ENCODE results near the gene SHISAL1.

The SHISAL1 gene

GRCh38 chr22:44229331-44229730 is 83.4 kb downstream of the SHISAL1 start:
- DNase-seq (ENCODE audit: insufficient read length) (no peak), FAIRE-seq (no peak)
- TF ChIP-seq TAF1 (IDR thresholded peaks at IDR 0.05; ENCODE audit: borderline replicate concordance, low read depth, low read length) = no peak
- no peak for TF ChIP-seq POLR2A (IDR thresholded peaks at IDR 0.05; ENCODE audit: low read depth, low read length)
- TF ChIP-seq POLR2AphosphoS5 (IDR thresholded peaks at IDR 0.05; ENCODE audit: low read depth, low read length) = no peak

GRCh38 chr22:44225812-44226211 is 86.9 kb downstream of the SHISAL1 start:
- FAIRE-seq (no peak), DNase-seq (ENCODE audit: insufficient read length) (no peak)
- TF ChIP-seq TAF1 (IDR thresholded peaks at IDR 0.05; ENCODE audit: borderline replicate concordance, low read depth, low read length) (no peak), POLR2AphosphoS5 (IDR thresholded peaks at IDR 0.05; ENCODE audit: low read depth, low read length) (no peak), POLR2A (IDR thresholded peaks at IDR 0.05; ENCODE audit: low read depth, low read length) (no peak)

- TF ChIP-seq TAF1 (IDR thresholded peaks at IDR 0.05; ENCODE audit: borderline replicate concordance, low read depth, low read length) (no peak), POLR2AphosphoS5 (IDR thresholded peaks at IDR 0.05; ENCODE audit: low read depth, low read length) (no peak), POLR2A (IDR thresholded peaks at IDR 0.05; ENCODE audit: low read depth, low read length) (no peak)
- DNase-seq (ENCODE audit: insufficient read length) (no peak), FAIRE-seq (no peak)
These were observed 87.6 kb downstream of the SHISAL1 start for GRCh38 chr22:44225091-44225689.

GRCh38 chr22:44224166-44224565 is 88.6 kb downstream of the SHISAL1 start:
- FAIRE-seq = no peak
- no peak for DNase-seq (ENCODE audit: insufficient read length)
- TF ChIP-seq TAF1 (IDR thresholded peaks at IDR 0.05; ENCODE audit: borderline replicate concordance, low read depth, low read length) (no peak), POLR2AphosphoS5 (IDR thresholded peaks at IDR 0.05; ENCODE audit: low read depth, low read length) (no peak), POLR2A (IDR thresholded peaks at IDR 0.05; ENCODE audit: low read depth, low read length) (no peak)

- DNase-seq (ENCODE audit: insufficient read length) (no peak), FAIRE-seq (no peak)
- TF ChIP-seq POLR2AphosphoS5 (IDR thresholded peaks at IDR 0.05; ENCODE audit: low read depth, low read length) = no peak
- no peak for TF ChIP-seq TAF1 (IDR thresholded peaks at IDR 0.05; ENCODE audit: borderline replicate concordance, low read depth, low read length)
- TF ChIP-seq POLR2A (IDR thresholded peaks at IDR 0.05; ENCODE audit: low read depth, low read length) = no peak
These were observed 90.9 kb downstream of the SHISAL1 start for GRCh38 chr22:44221710-44222475.

- no peak for TF ChIP-seq TAF1 (IDR thresholded peaks at IDR 0.05; ENCODE audit: borderline replicate concordance, low read depth, low read length)
- TF ChIP-seq POLR2A (IDR thresholded peaks at IDR 0.05; ENCODE audit: low read depth, low read length) = no peak
- no peak for TF ChIP-seq POLR2AphosphoS5 (IDR thresholded peaks at IDR 0.05; ENCODE audit: low read depth, low read length)
- DNase-seq (ENCODE audit: insufficient read length) (no peak), FAIRE-seq (no peak)
These were observed 91.7 kb downstream of the SHISAL1 start for GRCh38 chr22:44220727-44221680.

- TF ChIP-seq TAF1 (IDR thresholded peaks at IDR 0.05; ENCODE audit: borderline replicate concordance, low read depth, low read length) = no peak
- TF ChIP-seq POLR2A (IDR thresholded peaks at IDR 0.05; ENCODE audit: low read depth, low read length) = no peak
- TF ChIP-seq POLR2AphosphoS5 (IDR thresholded peaks at IDR 0.05; ENCODE audit: low read depth, low read length) = no peak
- DNase-seq (ENCODE audit: insufficient read length) (no peak), FAIRE-seq (no peak)
These were observed 93.5 kb downstream of the SHISAL1 start for GRCh38 chr22:44219101-44219870.

GRCh38 chr22:44218071-44218470 is 94.7 kb downstream of the SHISAL1 start:
- TF ChIP-seq POLR2AphosphoS5 (IDR thresholded peaks at IDR 0.05; ENCODE audit: low read depth, low read length) (no peak), TAF1 (IDR thresholded peaks at IDR 0.05; ENCODE audit: borderline replicate concordance, low read depth, low read length) (no peak), POLR2A (IDR thresholded peaks at IDR 0.05; ENCODE audit: low read depth, low read length) (no peak)
- no peak for DNase-seq (ENCODE audit: insufficient read length)
- no peak for FAIRE-seq

GRCh38 chr22:44217346-44217745 is 95.4 kb downstream of the SHISAL1 start:
- FAIRE-seq (no peak), DNase-seq (ENCODE audit: insufficient read length) (no peak)
- no peak for TF ChIP-seq POLR2A (IDR thresholded peaks at IDR 0.05; ENCODE audit: low read depth, low read length)

GRCh38 chr22:44215287-44215686 is 97.5 kb downstream of the SHISAL1 start:
- no peak for TF ChIP-seq TAF1 (IDR thresholded peaks at IDR 0.05; ENCODE audit: borderline replicate concordance, low read depth, low read length)
- no peak for TF ChIP-seq POLR2A (IDR thresholded peaks at IDR 0.05; ENCODE audit: low read depth, low read length)
- TF ChIP-seq POLR2AphosphoS5 (IDR thresholded peaks at IDR 0.05; ENCODE audit: low read depth, low read length) = no peak
- DNase-seq (ENCODE audit: insufficient read length) (no peak), FAIRE-seq (no peak)

GRCh38 chr22:44214764-44215163 is 98.0 kb downstream of the SHISAL1 start:
- no peak for FAIRE-seq
- DNase-seq (ENCODE audit: insufficient read length) = no peak

More at GRCh38 chr22:44214764-44215163, 98.0 kb downstream of the SHISAL1 start:
- TF ChIP-seq POLR2AphosphoS5 (IDR thresholded peaks at IDR 0.05; ENCODE audit: low read depth, low read length) (no peak), POLR2A (IDR thresholded peaks at IDR 0.05; ENCODE audit: low read depth, low read length) (no peak), TAF1 (IDR thresholded peaks at IDR 0.05; ENCODE audit: borderline replicate concordance, low read depth, low read length) (no peak)
